GM21381 (cell line): ENCODE measurements around the gene SIGLEC12.
"Not testable (repeated sequence)": the region's sequence is repeated elsewhere in the genome, so short reads cannot be mapped to it uniquely, and the experiment has no call there.

Source experiments
- ATAC-seq: cut with Tn5 transposase; IDR thresholded peaks from one replicate; pipeline ENCODE4 v1.9.1; 2021; ENCODE audit warnings: mild to moderate bottlenecking, moderate library complexity; ENCODE audit not compliant: unreplicated experiment

Gene SIGLEC12

DNA sequence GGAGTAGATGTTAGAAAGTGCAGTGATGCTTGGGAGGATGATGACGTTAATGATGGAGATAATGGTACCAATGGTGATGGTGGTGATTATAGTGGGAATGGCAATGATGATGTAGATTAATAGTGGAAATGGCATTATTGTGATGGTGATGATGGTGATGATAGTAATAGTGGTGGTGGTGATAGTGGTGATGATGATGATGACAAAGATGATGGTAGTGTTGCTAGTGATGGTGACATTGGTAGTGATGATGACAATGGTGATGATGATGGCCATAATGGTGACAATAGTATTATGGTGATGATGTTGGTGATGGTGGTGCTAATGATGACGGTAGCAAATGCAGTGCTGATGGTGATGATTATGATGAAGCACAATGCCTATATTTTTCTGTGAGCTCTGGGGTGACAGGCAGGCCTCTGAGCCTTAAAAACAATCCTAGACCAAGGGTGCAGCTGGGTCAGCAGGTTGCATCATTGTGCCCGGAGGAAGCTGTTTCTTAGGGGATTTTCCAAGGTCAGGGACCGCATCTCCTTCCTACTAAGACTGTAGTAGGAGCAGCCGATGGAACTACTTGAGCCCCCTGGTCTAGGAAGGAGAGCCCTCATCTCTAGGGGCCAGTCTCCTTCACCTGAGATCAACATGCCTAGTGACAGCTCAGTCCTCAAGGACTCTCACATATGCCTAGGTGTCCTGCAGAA, 15.5 kb downstream of the SIGLEC12 start:
- ATAC-seq: no peak

DNA sequence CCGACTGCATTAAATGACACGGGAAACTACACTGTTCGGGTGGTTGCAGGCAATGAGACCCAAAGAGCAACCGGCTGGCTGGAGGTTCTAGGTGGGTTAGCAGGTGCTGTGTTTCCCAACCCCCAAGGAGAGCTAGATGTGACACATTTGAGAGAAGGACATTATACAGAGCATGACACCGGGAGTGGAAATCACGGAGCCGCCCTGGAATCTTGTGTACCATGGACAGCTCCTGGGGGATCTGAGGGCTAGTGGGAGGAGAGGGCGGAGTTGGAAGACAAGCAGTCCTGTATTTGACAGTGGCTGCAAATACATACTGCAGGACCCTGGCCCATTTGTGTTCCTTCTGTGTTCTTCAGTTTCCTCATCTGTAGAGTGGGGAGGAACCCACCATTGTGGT, 21.0 kb downstream of the SIGLEC12 start:
- no peak for ATAC-seq

DNA sequence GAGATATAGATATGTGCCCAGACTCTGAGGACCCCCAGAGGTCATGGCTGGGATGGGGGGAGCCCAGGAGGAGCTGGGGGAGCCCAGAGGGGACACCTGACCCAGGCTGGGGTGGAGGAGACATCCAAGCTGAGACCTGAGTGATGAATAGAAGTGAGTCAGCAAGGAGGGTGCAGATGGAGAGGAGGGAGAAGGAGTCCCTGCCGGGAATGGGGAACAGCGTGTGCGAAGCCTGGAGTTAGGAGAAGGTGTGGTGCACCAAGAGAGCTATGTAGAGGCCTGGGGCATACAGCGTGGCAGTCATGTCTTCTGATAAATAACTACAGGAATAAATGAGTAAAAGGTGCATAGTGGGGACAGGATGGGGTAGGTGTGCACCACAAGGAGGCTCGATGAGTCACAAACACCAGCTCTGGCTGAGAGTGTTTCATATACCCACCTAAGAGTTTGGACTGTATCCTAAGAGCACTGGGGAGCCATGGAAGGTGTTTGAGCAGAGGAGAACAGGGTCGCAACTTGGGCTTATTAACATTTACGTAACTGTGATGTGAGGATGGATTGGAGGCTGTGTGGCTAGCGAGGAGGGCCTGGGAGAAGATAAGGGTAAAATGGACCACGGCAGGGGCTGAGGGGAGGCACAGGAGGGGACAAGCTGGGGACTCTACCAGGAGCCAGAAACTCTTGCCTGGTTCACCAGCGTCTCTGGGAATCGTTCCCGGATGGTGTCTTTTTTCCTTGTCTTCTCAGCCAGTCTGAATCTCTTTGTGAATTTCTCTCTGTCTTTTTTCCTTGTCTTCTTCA, 21.9 kb downstream of the SIGLEC12 start:
- no peak for ATAC-seq

DNA sequence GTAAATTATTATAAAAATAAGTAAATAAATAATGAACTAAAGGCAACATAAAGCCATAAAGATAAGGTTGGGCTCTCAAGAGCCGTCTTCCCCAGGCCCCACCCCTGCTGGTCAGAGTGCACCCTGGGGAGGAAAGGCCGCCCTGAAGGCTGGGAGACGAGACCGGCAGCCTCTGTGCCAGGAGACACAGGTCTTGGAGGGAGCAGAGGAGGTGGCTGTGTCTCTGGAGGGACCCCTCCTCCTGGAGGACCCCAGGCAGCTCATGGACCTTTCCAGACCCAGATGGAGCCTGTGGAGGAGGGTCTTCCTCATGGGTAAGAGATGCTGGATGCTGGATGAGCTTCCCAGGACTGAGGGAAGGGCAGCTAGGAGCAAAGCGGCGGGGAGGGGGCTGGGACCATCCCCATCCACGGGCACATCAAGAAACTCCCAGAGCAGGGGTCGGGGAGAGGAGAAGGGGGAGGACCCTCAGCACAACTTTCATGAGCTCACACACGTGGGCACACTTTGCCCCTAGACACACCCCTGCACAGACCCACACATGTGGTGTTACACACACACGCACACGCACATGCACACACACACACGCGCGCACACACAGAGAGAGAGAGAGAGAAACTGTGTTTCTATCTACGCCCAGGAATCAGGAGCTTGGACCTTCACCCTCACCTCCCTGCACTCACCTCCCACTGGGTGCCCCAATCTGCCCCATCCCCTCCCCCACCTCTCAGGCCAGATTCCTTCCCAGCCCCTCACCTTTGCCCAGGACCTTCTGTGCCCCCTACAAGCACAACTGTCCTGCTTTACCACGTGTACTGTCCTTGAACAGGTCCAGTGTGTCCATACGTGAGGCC, 23.0 kb downstream of the SIGLEC12 start, which contains the start of gene CEACAM18:
Gene CEACAM18 (plus strand): TSS at position 159 of the 854 bp plus-strand sequence.
- ATAC-seq: no peak

DNA sequence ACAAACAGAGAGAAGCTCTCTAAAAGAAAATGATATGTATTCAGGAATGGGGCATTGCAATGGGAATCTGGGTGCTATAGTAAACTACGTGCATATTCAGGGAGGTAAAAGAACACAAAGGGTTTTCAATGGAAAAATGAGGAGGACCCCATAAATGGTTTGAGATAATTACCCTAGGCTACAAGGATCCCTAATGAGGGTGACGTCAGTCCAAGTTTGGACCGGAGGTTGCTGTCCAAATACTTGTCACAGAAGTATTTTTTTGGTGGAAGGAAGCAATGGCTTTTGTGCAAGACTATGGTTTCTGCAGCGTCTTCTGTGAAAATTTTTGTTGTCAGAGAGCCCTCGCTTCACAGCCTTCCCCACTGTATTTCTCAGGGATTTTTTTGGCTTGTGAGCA, 24.3 kb downstream of the SIGLEC12 start:
- no peak for ATAC-seq

DNA sequence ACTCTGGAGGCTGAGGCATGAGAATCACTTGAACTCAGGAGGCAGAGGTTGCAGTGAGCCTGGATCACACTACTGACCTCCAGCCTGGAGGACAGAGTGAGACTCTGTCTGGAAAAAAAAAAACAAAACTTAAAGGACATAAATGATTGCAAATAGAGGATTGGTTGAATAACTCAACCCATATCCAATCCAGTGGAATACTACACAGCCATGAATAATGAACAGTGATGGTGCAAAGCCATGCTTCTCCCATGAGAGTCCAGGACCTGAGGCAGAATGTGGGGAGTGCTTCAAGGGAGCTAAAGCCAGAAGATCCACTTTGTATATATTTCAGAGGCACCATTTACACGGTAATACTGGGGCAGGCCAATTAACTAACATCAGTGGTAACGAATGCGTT, 25.4 kb downstream of the SIGLEC12 start:
- no peak for ATAC-seq

DNA sequence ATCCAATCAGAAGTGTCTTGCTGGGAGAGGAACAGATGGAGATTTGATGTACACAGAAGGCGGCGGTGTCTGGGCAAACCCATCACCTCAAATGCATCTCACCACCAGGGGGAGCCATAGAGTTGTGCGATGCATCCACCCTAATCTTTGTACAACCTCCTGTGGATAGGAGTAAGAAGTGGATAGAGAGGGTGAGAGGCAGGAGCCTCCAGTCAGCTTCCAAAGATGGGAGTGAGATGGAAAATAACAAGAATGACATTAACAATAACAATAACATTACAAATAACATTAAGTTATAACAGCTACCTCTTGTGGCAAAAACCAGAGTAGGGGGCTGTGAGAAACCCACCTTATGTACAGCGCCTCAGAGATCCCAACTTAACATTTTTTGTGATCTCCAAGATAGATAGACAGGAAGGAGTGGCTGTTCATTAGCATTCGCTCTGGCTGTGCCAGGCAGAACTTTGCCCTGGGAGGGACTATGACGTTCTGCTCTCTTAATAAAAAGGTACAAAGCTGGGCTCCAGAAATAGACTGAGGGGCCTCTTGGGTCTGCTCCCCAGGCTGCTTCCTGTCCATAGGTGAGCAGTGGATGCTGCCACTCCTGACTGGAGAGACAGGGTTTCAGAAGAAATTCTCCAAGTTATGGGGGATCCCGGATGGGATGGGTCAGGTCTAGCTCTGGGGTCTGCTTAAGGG, 28.4 kb downstream of the SIGLEC12 start:
- no peak for ATAC-seq

DNA sequence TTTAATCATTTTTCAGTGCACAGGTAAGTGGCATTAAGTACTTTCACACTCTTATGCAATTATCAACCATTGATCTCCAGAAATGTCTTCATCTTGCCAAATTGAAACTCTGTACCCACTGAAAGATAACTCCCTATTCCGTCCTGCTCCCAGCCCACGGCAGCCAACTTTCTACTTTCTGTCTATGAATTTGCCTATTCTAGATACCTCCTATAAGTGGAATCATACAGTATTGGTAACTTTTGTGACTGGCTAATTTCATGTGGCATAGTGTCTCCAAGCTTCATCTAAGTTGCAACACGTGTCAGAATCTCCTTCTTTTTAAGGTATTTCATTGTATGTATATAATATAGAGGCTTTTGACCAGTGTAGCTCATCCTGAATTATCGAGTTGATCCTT, 29.0 kb downstream of the SIGLEC12 start:
- no peak for ATAC-seq

DNA sequence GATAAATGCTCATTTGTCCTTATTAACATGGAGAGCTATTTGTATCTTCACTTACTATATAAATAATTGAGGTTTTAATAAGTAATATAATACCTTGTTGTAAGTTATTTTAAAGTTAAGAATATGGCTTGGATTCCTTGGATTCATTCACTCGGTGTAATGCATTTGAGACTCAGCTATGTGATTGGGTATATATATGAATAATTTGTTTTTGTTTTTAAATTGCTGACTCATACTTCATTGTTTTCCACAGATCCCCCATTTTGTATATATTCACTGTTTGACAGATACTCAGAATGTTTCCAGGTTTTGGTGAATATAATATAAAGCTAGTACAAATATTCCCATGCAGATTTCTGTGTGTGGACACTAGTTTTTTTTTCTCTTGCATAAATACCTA, 30.1 kb downstream of the SIGLEC12 start:
- no peak for ATAC-seq

DNA sequence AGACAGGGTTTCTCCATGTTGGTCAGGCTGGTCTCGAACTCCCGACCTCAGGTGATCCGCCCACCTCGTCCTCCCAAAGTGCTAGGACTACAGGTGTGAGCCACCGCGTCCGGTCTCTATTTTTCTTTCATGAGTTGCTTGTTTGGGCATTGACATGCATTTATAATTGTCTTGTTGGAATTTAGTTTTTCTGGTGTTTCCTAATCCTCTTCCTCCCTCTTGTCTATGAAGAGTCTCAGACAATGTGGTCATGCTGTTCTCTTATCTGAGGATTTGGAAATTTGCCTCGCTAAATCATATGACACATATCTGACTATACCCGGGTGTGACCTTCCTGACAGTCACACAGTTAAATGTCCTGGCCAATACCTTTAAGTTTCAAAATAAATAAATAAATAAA, 30.6 kb downstream of the SIGLEC12 start:
- ATAC-seq: no peak

DNA sequence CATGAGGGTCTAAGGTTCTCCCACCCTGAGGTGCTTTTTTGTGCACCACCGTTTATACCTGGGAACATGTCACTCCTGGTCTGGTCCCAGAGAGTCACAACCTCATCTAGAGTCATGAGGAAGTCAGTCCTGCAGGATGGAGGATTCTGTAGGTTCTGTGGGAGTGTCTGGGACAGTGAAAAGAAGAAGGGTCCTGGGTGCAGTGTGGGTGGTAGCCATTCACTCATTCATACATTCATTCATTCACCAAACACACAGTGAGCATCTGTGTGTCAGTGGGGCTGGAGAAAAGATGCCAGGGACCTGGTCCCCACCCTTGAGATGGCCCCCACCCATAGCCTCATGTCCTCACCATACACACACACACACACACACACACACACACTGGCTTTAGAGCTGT, 32.0 kb downstream of the SIGLEC12 start:
- no peak for ATAC-seq

DNA sequence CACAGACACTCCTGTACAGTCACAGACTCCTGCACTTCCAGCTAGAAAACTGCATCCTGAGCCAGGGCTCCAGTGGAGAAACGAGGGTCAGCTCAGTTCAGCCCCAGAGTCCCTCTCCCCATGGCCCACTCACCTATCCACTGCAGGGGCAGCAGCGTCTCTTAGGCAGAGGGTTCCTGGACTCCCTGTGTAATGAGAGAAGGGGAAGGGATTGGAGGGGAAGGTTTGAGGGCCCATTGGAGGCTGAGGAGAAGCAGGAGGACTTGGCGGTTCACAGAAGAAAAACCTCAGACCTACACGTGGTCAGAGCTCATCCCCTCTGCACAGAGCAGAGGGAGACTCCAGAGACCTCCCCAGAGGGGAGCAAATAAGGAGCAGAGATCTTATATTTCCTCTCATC, 32.4 kb downstream of the SIGLEC12 start:
- ATAC-seq: no peak

DNA sequence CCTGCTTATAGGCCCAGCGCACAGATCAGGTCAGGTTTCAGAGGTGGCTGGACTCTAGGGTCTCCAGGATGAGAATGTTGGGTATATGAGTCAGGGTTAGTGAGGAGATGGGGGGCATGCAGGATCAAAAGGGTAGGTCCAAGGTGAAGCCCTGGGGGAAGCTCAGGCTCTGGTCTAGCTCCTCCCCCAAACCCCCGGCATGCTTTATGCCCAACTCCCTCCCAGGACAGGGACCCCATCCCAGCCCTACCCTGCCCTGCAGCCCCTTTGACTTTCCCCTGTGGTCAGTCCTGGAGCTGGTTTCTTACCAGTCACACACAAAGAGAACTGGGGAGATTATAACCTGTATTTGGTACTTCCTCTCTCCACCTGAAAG, 33.1 kb downstream of the SIGLEC12 start:
- ATAC-seq: no peak

DNA sequence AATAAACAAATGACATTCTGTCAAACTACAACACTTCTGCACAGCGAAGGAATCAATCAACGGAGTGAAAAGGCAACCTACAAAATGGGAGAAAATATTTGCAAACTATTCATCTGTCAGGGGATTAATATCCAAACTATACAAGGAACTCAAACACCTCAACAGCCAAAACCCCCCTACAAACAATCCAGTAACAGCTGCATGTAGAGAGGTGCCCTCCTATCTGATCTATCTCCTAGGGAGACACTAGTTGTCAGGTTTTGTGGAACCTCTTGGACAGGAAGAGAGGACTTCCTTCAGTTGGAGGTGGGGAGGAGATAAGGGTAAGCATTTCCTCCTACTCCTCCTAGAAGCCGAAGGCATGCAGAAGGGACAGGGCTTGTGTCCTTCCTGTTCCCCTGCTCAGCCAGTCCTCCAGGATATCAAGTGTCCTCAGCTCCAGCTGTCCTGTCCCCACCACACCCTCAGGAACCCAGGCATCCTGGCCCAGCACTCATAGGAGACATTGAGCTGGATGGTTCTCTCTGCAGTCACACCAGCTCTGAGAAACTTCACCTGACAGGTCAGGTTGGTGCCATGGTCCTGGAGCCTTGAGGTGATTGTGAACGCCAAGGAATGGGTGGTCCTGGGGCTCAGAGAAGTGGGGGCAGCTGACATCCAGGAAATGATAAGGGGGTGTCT, 33.6 kb downstream of the SIGLEC12 start:
- no peak for ATAC-seq

DNA sequence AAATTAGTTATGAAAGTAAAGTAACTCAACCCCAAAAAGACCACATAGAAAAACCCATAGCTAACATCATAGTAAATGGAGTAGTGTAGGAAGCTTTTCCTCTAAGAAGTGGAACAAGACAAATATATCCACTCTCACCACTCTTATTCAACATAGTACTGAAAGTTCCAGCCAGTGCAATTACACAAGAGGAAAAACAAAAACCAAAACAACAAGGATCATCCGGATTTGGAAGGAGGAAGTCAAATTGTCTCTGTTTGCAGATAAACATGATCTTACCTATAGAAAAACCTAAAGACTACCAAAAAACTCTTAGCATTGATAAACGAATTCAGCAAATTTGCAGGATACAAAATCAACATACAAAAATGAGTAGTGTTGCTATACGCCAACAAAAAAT, 34.9 kb downstream of the SIGLEC12 start:
- no peak for ATAC-seq

DNA sequence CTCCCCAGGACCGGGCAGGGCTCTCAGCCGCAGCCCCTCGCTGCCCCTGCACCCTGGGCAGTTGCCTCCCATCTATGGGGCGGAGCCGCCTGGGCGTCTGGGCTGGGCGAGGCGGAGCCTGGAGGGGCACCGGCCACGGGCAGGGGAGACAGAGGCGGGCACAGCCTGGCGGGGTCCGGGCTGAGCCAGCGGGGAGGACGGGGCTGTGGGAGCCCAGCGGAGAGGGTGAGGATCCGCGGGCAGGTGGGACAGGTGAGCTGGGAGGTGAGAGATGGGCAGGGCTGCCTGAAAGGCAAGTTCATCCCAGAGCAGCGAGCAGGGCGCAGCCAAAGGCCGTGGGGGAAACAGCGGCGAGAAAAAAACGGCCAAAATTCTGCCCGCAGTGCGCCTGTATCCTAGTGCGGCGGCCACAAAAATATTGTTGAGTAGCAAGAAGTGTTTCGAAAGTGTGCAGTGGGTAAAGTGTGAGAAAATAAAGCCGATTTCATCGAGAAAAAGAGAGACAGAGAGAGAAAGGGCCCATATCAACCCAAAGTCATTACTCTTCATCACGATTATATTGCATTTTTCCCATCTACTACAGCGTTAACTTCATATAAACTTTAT, 37.5 kb downstream of the SIGLEC12 start:
- not testable (repeated sequence) for ATAC-seq

DNA sequence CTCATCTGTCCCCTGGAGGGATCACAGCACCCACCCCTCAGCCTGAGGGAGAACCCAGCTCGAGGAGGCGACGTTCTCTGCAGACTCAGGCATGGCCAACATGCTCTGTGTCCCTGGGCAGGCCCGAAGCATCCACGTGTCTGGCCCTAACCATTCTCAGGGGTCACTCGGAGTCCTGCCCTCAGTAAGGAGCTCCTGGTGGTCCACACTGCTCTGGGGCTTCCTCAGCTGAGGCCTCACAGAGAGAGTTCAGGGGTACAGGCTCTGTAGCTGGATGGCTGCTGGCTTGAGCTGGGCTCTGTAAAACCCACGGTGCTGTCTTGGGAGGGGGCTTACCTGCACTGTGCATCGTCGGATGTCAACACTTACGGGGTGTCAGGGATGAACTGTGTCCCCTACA, 38.9 kb downstream of the SIGLEC12 start:
- no peak for ATAC-seq

DNA sequence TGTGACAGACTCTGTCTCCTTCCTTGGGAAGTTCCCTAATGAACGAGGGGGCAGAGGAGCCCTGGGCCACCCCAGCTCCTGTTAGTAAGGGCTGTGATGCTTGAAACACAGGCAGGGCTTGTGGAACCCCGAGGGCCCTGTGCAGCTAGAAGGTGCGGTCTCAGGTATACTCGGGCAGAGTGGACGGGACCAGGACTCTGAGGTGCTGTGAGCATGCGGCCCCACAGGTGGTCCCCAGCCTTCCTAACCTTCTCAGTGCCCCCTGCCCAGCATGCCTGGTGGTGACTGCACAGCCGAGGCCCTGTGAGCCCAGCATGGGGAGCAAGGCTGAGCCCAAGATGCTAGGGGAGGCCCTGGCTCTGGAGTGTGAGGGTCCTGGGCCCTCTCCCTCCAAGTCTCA, 39.3 kb downstream of the SIGLEC12 start:
- ATAC-seq: no peak

DNA sequence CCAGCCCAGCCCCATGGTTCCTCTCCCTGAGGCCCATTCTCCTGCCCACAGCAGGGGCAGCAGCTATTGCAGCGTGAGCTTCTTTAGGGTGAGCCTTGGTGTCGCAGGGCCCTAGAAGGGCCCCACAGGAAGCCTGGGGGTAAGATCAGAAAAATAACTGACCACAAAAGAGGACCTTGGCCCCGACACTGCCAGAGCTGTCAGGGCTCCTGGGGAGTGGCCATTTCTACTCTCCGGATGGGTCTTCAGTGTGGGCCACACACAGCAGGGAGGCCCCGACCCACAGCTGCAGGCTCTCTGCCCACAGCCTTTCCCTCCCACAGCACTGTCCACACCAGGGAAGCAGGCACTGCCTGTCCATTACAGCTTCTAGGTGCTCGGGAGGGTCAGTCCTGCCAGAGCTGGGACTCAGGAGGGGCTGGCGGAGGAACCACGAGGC, 39.9 kb downstream of the SIGLEC12 start:
- ATAC-seq: no peak
